Measurements from ENCODE around the gene DLEU7.

Gene DLEU7

DNA sequence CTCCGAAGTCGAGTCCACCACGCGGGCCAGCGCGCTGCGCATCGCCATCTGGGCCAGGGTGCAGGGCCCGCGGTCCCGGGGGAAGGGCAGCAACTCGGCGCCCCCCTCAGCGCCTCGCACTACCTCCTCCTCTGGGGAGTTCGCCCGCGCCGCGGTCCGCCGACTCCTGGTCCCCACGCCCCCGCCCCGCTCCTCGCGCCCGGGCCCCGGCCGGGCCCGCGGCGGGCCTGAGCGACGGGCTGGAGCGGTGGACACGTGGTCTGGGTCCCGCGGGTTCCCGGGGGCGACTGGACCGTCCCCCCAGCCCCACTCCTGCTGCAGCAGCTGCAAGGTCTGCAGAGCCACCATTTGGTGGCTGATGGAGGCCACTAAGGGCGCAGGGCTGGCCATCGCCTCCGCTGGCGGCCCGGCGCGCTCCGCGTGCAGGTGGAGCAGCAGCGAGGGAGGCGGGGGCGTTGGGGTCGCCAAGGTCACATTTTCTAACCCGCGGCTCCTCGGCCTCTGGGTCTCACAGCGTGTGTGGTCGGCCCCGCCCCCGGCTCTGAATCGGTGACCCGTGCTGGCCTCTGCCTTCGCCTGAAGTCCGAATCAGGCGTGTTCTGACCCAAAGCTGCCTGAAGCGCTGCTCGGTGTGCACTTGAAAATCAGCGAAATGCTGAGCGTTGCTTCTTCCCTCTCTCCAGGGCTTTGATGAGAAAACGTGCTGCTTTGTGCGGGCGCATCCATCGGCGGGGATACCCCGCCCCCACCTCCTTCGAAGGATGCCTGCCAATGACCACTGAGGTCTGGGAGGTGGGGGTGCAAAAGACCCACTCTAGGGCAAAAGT, at the start of gene DLEU7:
TSS of gene DLEU7 (minus strand) at position 436 of the 827 bp plus-strand sequence. CDS start at position 390, 46 bp downstream.
- peaks cover 0 to 32% (median 9%) of the 10 kb centered on the region in 10 experiments; a peak in 12 of 20 replicates for H3K4me1 ChIP-seq
- no peak for TF ChIP-seq Cebpa-rat (IDR thresholded peaks at IDR 0.05)
- H4K20me1 ChIP-seq = no peaks in the 10 kb centered on the region
- no peak within 1 kb of the TSS for H3K4me2 ChIP-seq
- no peak within 1 kb of the TSS for H3K4me3 ChIP-seq
- no peaks in the 10 kb centered on the region for H3K27me3 ChIP-seq
- no peak within 1 kb of the TSS for H3K9ac ChIP-seq
- peaks cover 14 to 57% (median 38%) of the 10 kb centered on the region in 11 experiments; a peak in 21 of 22 replicates for H3K9me3 ChIP-seq (replicated peaks in 1 of 11)
- peaks cover 0 to 50% (median 10%) of the 10 kb centered on the region in 11 experiments; a peak in 12 of 22 replicates for H3K36me3 ChIP-seq
- no peak within 1 kb of the TSS for H3K27ac ChIP-seq

DNA sequence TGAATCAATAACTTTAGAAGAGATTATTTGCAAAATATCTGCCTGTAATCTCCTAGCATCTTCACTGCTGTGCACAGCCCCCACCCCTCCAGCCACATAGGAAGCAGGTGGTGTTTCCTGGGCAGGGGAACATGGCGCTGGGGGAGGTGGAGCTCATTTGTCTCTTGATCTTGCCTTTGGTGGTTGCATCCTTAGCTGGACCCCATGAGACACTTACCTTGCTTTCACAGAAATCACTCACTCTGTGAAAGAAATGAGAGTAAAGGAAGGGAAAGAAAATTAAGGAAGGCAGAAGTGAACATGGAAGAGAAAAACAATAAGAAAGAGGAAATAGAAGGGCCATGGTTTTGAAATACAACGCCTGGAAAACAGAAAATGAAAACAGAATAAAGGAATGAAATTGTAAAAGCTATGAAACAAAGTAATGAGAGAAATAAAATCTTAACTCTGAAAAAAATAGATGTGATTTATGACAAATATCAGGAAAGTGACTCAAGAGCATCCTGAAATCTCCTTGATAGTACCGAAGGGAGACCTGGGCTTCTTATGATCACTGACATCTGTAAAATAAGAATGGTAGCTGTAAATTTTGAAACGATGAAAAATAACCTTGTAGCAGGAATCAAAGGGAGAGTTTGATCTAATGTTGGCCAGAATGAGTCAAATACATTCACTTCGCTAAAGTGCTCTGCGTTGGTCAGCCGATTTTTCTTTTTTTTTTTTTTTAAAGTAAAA, 48.9 kb upstream of the DLEU7 start:
- peak overlapping the region; percentile 74 to 94 (median 86) for H3K4me2 ChIP-seq
- H3K4me3 ChIP-seq = peak overlapping the region; percentile 32 to 63 (median 46); a peak in 19 of 20 replicates
- H3K4me1 ChIP-seq = peaks cover 49 to 84% (median 78%) of the 10 kb centered on the region in 10 experiments
- no peaks in the 10 kb centered on the region for H3K27me3 ChIP-seq
- peaks cover 0 to 21% (median 11%) of the 10 kb centered on the region in 11 experiments; a peak in 12 of 22 replicates for H3K9me3 ChIP-seq (replicated peaks in 1 of 11)
- peak overlapping the region; percentile 67 to 87 (median 80) for H3K9ac ChIP-seq
- H4K20me1 ChIP-seq = no peaks in the 10 kb centered on the region
- TF ChIP-seq Cebpa-rat (IDR thresholded peaks at IDR 0.05) = 0 out of 22 replicates have a peak, but pooled peaks of 1 of the 11 experiments have one; percentile 38
- no peaks in the 10 kb centered on the region for H3K36me3 ChIP-seq
- peak overlapping the region; percentile 37 to 96 (median 93); a peak in 21 of 22 replicates for H3K27ac ChIP-seq

DNA sequence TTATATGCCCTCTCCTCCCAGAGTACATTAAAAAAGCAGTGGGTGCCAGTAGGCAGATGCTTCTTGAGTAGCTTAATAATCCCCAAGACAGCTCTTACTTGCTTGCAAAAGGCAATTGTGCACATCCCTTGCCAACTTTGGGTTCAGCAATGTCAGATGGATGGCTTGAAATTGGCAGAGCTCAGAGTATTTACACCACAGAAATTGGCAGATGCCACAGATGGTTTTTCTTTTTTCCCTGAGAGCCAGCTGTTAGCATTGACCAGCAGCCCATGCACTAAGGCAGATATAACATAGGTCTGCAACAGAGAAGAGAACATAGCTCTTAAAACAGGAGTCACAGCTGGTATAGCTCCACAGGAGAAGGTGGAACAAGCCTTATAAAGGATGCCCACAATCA, 47.7 kb upstream of the DLEU7 start:
- Histone ChIP-seq H3K4me3 (peak overlapping the region in 3 of 10 experiments; percentile 32 to 47 (median 44); a peak in 3 of 20 replicates), H3K9me3 (replicated peaks in 1 of 11) (peaks cover 0 to 27% (median 14%) of the 10 kb centered on the region in 11 experiments; a peak in 19 of 22 replicates), H4K20me1 (no peaks in the 10 kb centered on the region), H3K4me1 (peaks cover 37 to 73% (median 68%) of the 10 kb centered on the region in 10 experiments), H3K36me3 (no peaks in the 10 kb centered on the region; a peak in 1 of 22 replicates), H3K4me2 (peak overlapping the region in 10 of 11 experiments; percentile 74 to 94 (median 86); a peak in 18 of 22 replicates), H3K27me3 (no peaks in the 10 kb centered on the region), H3K27ac (peak overlapping the region in 9 of 11 experiments; percentile 88 to 96 (median 94); a peak in 17 of 22 replicates), H3K9ac (peak overlapping the region in 7 of 11 experiments; percentile 74 to 87 (median 81); a peak in 14 of 22 replicates)
- no peak for TF ChIP-seq Cebpa-rat (IDR thresholded peaks at IDR 0.05)

DNA sequence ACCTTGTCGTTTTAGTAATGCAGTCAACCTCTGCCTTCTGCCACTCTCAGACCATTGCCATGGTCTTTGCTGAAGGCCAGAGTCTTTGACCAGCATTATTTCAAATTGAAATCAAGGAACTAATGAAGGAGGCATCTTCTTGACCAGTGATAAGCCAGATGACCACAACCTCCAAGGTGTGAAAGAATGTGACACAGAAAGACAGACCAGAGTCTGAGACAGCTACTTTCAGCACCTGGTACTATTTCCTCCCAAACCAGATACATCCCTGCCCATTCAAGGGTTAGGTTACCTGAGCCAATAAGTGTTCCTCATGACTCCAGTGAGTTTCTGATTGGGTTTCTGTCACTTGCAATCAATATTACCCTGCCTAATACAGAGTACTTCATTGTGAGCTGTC, 45.8 kb upstream of the DLEU7 start:
- Histone ChIP-seq H3K9me3 (replicated peaks in 1 of 11) (peaks cover 0 to 24% (median 19%) of the 10 kb centered on the region in 11 experiments; a peak in 15 of 22 replicates), H3K27me3 (no peaks in the 10 kb centered on the region), H3K4me2 (peak overlapping the region in 7 of 11 experiments; percentile 7 to 94 (median 77); a peak in 11 of 22 replicates), H3K27ac (peak overlapping the region in 2 of 11 experiments; percentile 33 to 96; a peak in 2 of 22 replicates), H3K9ac (no peak overlapping the region), H3K4me1 (peaks cover 25 to 54% (median 49%) of the 10 kb centered on the region in 10 experiments), H4K20me1 (no peaks in the 10 kb centered on the region), H3K36me3 (no peaks in the 10 kb centered on the region; a peak in 3 of 22 replicates), H3K4me3 (no peak overlapping the region)
- TF ChIP-seq Cebpa-rat (IDR thresholded peaks at IDR 0.05) = no peak

DNA sequence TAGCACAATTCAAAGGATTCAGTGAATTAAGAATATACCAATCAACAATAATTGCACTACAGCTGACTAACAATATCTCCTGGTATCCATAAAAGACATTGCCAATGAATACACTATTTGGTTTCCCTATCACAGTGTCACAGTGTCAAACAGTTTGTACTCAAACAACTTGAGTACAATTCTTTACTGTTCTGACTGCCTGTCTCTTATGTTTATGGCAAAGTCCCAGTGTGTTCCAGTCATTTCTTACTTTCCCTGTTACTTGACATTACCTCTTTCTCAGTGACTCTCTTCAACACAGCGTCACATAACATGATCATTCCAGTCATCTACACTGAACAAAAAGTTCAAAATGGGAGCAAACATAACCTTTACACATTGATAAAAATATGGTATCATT, 44.9 kb upstream of the DLEU7 start:
- Histone ChIP-seq H3K27me3 (no peaks in the 10 kb centered on the region), H3K4me1 (peaks cover 16 to 45% (median 41%) of the 10 kb centered on the region in 10 experiments), H4K20me1 (no peaks in the 10 kb centered on the region), H3K4me3 (no peak overlapping the region), H3K4me2 (no peak overlapping the region), H3K36me3 (no peaks in the 10 kb centered on the region; a peak in 3 of 22 replicates), H3K9me3 (replicated peaks in 1 of 11) (peaks cover 0 to 24% (median 19%) of the 10 kb centered on the region in 11 experiments; a peak in 15 of 22 replicates), H3K27ac (no peak overlapping the region), H3K9ac (no peak overlapping the region)
- no peak for TF ChIP-seq Cebpa-rat (IDR thresholded peaks at IDR 0.05)

DNA sequence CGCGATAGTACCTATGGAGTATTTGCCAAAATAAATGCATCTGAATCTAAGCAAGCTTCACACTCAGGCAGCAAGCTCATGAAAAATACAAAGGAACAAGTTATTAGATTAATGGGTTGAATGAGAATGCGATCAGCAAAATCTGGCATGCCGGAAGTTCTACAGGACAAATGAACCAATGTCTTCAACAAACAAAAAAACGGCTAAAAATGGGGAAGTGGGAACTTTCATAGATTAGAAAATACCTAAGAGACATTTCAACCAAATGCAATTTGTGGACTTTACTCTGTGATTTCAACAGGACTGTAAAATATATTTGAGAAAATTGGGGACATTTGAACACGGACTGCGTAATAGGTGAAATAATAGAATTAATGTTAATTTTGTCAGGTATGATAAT, 43.7 kb upstream of the DLEU7 start:
- Histone ChIP-seq H3K36me3 (no peaks in the 10 kb centered on the region; a peak in 3 of 22 replicates), H3K27ac (no peak overlapping the region), H3K4me2 (no peak overlapping the region), H3K27me3 (no peaks in the 10 kb centered on the region), H4K20me1 (no peaks in the 10 kb centered on the region), H3K4me1 (peaks cover 12 to 34% (median 31%) of the 10 kb centered on the region in 10 experiments), H3K9me3 (replicated peaks in 1 of 11) (peaks cover 7 to 32% (median 26%) of the 10 kb centered on the region in 11 experiments; a peak in 18 of 22 replicates), H3K9ac (no peak overlapping the region), H3K4me3 (no peak overlapping the region)
- TF ChIP-seq Cebpa-rat (IDR thresholded peaks at IDR 0.05) = no peak

DNA sequence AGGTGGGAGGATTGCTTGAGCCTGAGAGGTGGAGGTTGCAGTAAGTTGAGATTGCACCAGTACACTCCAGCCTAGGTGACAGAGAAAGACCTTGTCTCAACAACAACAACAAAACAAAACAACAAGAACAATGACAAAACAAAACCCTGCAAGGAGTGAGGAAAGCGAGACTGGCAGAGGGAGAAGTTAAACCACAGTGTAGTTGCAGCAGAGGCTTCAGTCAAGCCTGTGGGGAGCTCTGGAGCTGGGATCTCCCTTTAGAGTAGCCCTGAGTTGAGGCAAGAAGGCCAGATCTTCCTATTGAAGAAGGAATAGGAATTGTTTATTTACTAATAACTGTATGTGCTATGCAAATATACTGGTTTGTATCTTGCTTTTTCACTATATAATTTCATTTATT, 40.8 kb upstream of the DLEU7 start:
- peaks cover 8 to 41% (median 30%) of the 10 kb centered on the region in 11 experiments; a peak in 19 of 22 replicates for H3K9me3 ChIP-seq (replicated peaks in 1 of 11)
- TF ChIP-seq Cebpa-rat (IDR thresholded peaks at IDR 0.05) = no peak
- H3K27me3 ChIP-seq = no peaks in the 10 kb centered on the region
- no peak overlapping the region for H3K27ac ChIP-seq
- H3K4me1 ChIP-seq = peaks cover 0 to 15% (median 10%) of the 10 kb centered on the region in 10 experiments; a peak in 12 of 20 replicates
- no peaks in the 10 kb centered on the region for H4K20me1 ChIP-seq
- H3K36me3 ChIP-seq = peaks cover 0 to 4% (median 0%) of the 10 kb centered on the region in 11 experiments; a peak in 4 of 22 replicates
- H3K4me3 ChIP-seq = no peak overlapping the region
- no peak overlapping the region for H3K4me2 ChIP-seq
- no peak overlapping the region for H3K9ac ChIP-seq

DNA sequence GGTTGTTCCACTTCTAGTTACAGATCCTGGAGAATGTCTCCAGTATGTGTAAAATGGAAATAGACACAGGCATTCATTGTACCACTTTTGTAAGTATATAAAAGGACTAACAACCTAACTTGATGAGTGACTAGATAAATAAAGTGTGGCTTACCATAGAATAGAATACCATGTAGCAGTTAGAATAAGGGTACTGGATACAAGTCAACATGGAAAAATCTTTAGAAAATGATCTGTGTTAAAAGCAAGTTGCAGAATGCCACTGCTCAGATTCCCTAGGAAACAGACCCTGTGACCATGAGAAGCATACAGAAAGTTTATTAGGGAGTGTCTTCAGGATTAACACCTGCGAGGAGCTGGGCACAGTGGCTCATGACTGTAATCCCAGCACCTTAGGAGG, 40.2 kb upstream of the DLEU7 start:
- Histone ChIP-seq H3K27ac (no peak overlapping the region), H3K36me3 (peaks cover 0 to 4% (median 0%) of the 10 kb centered on the region in 11 experiments; a peak in 4 of 22 replicates), H3K9me3 (replicated peaks in 1 of 11) (peaks cover 8 to 41% (median 30%) of the 10 kb centered on the region in 11 experiments; a peak in 19 of 22 replicates), H3K9ac (no peak overlapping the region), H3K4me2 (no peak overlapping the region), H3K4me1 (peaks cover 0 to 12% (median 6%) of the 10 kb centered on the region in 10 experiments; a peak in 7 of 20 replicates), H3K4me3 (no peak overlapping the region), H3K27me3 (no peaks in the 10 kb centered on the region), H4K20me1 (no peaks in the 10 kb centered on the region)
- TF ChIP-seq Cebpa-rat (IDR thresholded peaks at IDR 0.05) = no peak

Data from BLaER1 treated with 17β-estradiol and CSF1 and Interleukin-3, amounts not matched to agents 10 nM and 100 nM (cell line).